Activated CD4-positive, alpha-beta T cell treated with anti-CD3 and anti-CD28 coated beads, Interleukin-2, Interleukin-4, amounts not matched to agents 100 ng/mL and 50 ng/mL, durations not matched to agents 16 hours and 8 hours (primary cell): ENCODE measurements around the gene CIPC.

Experiments used
- DNase-seq: peaks from one replicate; pipeline ENCODE4 v3.0.0-alpha.2; 2020; ENCODE audit warnings: low spot score

Gene CIPC

DNA sequence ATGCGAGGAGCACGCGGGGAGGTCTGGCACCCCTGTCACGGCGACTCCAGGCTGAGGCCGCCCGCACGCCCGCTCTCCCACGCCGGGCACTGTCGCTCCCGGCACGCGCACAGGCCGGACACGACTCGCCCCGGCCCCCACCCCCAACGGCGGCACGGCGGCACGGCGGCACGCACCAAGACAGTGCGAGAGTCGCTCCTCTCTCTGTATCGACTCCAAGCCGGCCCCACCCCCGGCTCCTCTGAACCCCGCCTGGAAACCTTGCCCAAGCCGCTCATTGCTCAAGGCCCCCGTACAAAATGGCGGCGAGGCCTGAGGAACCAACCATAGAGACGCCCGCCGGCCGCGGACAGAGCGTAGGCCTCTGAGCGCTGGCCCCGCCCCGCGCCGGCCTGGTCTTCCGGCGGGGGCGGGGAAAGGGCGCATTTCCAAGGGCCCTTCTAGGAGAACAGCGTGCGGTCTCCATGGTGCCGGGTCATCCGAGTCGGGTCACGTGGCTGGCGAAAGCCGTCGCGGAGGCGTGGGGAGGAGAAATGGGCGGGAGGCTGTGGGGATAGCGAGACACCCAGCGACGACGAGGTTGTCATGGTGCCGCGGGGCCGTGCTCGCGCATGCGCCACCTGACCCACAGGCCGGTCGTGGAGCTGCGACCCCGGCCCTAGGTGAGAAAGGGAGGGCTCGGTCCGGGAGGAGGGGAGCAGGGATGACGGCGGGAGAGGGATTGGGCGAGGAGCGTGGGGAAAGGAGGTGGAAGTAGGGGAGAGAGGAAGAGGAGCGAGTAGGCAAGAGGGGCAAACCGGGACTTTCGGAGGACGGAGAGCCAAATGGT is at the start of gene CIPC:
TSS of gene CIPC (plus strand) at position 559 of the 829 bp plus-strand sequence. CDS start 7,451 bp downstream, outside the sequence.
- DNase-seq: peak; percentile 100

DNA sequence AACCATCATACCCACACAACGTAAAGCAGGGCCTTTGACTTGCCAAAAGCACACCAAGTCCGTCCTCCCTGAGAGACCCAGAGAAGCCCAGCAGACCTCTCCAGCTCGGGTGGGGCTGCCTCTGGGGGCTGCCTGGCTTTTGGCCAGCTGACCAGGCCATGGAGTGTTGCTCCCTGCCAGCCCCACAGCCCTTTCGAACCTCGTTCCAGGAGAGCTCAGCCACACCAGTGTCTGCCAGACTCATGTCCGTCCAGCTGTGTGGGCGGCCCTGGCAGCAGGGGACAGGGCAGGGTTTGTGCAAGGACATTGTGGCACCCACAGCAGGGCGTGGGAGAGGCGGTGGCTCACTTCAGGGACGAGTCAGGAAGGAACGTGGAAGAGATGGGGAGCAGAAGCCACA is 46.9 kb upstream of the CIPC start:
- no peak for DNase-seq

DNA sequence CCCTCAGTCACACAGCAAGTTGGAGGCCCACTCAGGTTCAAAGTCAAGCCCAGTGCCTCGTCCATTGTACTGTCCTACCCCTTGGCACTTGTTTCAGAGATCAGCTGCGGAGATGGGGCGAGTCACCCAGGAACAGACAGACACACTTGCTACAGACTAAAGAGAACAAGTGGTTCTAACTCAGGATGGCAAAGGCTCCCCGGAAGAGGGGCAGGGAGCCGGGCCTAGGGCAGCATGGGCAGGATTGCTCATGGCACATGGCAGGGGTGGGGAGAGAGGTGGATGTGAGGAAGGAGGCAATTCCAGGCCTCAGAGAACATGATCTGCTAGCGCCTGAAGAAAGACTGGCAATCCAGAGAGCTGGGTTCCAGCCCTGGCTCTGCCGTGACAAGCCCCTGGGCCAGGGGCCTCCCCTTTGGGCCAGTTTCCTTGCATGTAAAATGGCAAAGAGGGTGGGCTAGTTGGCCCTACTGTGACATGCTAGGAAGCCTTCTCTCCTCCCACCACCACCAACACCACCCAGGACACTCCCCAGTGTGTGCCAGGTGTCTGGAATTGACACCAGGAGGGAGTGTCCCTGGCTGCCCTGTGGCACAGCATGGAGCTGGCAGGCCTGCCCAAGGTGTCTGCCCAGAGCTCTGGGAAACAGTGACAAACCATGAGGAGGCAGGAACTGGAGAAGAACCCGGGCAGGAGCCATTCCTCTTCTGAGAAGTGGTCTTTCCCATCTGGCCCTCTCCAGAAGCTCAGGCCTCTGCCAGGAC is 45.6 kb upstream of the CIPC start:
- DNase-seq: no peak

GRCh38 chr14:77053046-77053841 is 44.8 kb upstream of the CIPC start:
- peak; percentile 66 for DNase-seq

DNA sequence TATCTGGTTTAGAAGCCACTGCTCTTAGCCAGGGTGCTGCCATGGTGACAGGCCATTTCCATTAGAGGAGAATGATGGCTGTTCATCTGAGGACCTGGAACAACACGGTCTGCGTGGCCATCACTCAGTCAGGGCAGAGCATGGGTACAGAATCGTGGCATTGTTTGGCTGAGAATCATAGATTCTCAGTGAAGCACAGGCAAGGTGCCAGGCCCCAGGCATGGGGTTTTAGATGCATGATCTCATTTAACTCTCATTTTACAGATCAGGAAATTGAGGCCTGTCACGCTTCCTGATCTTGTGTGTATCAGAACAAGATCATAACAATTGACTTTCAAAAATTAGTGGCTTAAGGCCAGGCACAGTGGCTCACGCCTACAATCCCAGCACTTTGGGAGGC is 42.8 kb upstream of the CIPC start:
- no peak for DNase-seq

- no peak for DNase-seq
These were observed 42.1 kb upstream of the CIPC start for GRCh38 chr14:77055981-77056380.

- DNase-seq: no peak
These were observed 39.9 kb upstream of the CIPC start for GRCh38 chr14:77058117-77058516.

DNA sequence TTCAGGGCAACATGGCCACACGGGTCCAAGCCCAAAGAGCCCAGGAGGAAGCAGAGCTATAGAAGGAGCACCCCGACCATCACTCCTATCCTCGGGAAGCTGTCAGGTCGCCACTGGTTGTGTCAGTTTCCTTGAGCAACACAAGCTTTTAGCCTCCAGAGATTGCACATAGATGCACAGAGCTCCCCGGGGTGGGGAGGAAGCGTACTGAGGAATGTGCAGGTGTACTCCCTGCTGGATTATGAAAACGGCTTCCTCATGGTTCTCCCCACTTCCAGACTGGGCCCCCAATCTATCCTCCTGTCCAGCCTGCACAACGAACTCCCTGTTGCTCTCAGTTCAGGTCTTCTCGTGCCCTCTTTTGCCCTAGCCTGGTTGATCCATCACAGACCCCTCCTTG is 39.3 kb upstream of the CIPC start:
- DNase-seq: no peak

DNA sequence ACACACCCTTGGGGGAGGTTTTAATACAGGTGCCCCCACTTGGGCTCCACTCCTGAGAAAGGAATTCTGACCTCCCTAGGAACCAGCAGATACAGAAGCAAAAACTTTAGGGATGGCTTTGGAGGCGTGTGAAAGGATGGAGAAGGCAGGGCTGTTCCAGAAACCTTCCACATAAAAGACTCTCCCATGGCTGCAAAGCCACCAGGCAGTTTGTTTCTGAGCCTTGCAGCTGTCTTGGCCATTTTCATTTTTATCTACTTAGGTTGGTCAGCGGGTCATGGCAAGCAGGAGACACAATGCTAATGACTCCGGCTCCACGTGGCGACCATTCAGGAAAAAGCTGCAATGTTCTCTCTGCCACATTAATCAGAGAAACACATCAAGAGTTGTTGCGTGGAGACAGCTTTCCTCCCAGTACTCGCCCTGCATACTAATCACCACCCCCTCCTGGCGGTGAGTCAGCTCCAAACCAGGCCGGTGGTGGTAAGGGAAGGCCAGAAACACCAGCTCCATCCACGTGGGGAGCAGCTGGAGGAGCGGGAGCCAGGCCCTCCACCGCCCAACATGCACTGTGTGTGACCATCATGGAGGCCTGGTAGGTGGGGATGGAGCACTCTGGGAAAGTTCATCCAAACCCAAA is 38.7 kb upstream of the CIPC start:
- peak; percentile 19 for DNase-seq

- DNase-seq: no peak
These were observed 36.3 kb upstream of the CIPC start for GRCh38 chr14:77061630-77062257.

DNA sequence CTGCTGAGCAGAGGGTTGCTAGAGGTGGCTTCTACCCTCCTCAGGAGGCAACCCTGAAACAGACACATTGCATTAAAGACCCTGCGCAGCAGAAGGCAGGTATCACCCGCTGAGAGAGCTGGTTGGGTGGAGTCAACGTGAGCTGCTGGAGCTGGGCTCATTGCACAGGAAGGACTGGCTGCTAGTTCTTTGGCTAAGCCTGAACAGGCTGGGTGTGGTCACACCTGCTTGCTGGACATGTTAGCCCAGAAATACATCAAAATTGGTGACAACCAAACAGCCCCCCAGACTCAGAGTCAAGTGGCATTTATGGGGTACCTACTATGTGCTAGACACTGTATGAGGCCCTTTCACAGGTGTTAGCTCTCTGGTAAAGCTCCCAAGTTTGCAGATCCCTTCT is 35.8 kb upstream of the CIPC start:
- no peak for DNase-seq

GRCh38 chr14:77063571-77064171 is 34.4 kb upstream of the CIPC start:
- no peak for DNase-seq

DNA sequence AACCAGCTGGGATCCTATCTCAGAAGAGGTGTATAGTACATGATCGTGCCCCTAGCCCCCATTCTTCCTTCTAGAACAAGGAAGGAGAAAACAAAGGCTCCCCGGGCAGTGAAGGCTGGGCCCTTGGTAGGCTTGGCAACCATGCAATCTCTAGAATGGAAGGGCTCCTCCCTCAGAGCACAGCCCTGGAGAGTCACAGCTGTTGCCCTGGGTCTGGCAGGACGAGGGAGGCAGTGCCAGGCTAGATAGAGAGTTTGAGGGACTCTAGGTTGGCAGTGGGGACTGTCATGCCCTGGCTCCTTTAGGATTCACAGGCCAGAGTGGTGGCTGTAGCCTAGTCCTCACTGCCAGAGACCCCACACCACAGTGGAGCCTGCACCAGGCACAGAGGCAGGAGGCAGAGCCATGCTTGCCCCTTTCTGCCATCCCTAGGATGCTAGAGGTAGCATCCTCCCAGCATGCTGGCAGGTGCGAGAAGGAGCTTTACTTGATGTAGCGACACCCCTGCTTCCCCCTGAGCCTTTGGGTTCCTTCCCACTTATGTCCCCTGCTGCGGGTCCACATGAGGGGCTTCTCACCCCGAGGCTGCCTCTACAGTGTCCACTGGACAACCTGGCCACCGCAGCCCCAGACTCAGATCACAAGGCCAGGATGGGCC is 33.4 kb upstream of the CIPC start:
- DNase-seq: no peak

DNA sequence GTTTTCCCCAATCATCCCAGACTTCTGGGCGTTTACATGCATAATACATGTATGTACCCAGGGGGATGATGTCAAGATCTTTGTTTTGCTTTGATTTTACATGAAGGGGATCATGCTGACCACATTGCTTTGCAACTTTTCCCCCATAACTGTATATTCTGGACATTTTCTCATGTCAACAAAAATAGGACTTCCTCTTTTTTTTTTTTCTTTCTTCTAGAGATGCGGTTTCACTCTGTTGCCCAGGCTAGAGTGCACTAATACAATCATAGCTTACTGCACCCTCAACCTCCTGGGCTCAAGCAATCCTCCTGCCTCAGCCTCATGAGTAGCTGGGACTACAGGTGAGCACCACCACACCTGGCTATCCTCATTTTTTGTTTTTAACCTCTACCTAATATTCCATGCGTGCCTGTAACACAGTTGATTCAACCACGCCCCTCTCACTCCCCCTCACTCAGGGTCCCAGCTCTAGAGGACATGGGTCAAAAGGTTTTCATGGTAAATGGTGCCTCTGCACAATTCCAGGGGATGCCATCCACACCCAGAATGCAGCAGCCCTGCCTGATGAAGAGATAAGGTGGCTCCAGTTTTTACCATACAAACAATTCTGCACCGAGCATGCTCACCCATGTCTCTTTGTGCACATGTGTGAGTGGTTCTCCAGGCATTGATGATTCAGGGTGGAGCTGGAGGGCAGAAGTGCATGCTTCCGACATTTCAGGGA is 32.0 kb upstream of the CIPC start:
- DNase-seq: no peak

- no peak for DNase-seq
These were observed 31.4 kb upstream of the CIPC start for GRCh38 chr14:77066578-77067172.

DNA sequence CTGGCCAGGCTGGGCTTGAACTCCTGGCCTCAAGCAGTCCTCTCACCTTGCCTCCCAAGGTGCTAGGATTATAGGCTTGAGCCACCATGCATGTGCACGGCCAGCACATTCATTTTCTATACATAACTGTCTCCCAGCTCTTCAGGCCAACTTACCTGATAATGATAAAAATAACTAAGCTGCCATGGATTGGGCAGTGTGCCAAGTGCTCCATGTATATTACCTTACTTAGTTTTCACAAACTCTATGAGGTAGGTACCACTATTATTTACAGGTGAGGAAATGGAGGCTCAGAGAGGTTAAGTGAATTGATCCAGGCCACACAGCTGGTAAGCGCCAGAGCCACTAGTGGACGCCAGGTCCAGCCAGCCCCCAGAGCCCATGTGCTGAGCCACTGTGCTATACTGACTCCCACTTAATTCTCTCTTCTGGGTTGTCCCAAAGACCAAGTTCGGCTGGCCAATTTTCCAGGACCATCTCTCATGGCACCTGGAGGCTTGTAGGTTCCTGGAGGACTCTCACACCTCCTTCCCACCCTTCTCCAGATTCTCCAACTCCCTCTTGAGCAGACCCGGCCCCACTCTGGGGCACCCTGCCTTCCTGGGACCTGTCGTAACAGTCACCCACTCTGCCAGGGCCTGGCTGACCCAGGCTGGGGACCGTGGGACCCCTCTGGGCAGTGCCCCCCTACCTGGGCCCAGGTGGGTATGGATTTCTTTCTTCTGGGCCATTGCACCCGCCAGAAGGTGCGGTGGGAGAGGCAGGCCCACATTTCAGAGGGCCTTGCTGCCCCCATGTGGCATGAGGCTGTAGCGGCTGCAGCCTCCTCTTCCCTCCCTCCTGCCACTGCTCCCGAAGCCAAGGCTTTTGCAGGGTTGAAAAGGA is 30.2 kb upstream of the CIPC start:
- peak; percentile 53 for DNase-seq

DNA sequence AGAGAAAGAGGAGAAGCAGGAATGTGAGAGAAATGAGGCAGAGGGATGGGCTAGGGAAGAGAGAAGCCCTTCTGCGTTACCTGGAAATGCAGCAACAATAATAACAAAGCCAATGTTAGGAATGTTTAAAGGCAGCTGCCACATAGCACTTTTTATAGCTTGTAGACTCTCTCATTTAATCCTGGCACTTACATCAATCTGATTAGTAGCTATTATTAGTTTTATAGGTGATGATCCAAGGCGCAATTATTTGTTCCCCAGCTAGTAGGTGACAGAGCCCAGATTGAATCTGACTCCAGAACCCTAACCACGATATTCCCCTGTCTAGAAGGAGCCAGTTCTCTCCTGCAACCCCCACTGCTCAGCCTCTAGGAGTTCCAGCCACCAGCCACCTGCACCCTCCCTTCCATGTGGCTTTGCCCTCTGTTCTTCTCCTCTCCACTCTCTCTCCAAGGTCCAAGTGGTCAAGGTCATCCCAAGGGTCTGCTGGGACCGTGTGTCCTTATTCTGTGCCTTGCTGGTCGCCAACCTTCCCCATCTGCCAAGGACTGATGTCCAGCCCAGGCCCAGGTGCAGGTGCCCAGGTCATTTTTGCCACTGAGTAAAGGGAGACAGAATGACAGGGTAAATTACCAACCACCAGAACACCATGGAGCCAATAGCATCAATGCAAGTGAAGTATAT is 29.4 kb upstream of the CIPC start:
- DNase-seq: no peak

DNA sequence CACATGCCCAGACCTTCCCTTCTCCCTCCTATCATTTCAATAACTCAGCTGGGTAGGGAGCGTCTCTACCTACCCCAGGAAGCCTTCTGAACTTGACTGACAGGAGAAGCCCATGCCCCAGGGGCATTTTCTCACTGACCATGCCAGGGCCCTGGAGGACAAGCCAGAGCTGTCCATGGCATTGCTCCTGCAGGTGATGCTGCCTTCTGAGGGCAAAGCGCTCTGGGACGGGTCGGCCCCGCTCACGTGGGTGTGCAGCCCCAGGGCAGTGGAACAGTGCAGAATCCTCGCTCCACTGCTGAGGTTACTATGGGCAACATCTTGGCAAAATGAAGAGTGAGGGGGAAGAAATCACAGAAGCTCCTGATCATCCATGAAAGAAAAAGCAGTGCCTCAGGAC is 28.5 kb upstream of the CIPC start:
- DNase-seq: no peak
